Hepatocyte (in vitro differentiated cells): Measurements from ENCODE around the gene FAM184A. TPM values are rescaled to one million over a fixed set of nuclear protein-coding genes. Genes with fewer than 3 reads are reported as not detected.

Source experiments
- DNase-seq: peaks from one replicate; pipeline ENCODE4 v3.0.0-alpha.2; 2016; ENCODE audit warnings: low spot score
- H2AFZ ChIP-seq: fragments of 200-600 bp; sonication (generic); 2 replicates; pipeline ENCODE4 v1.6.0; 2016; ENCODE audit warnings: antibody characterized with exemption, mild to moderate bottlenecking
- H3K27ac ChIP-seq: fragments of 200-600 bp; sonication (generic); 2 replicates; pipeline ENCODE4 v1.5.1; 2016; ENCODE audit warnings: mild to moderate bottlenecking
- H3K27me3 ChIP-seq: fragments of 200-600 bp; sonication (generic); 2 replicates; pipeline ENCODE4 v1.6.1; 2016
- H3K36me3 ChIP-seq: fragments of 200-600 bp; sonication (generic); replicated peaks from 2 replicates; pipeline ENCODE4 v1.5.1; 2016; ENCODE audit warnings: low read depth; ENCODE audit not compliant: insufficient read depth
- H3K4me1 ChIP-seq: fragments of 200-600 bp; sonication (generic); 2 replicates; pipeline ENCODE4 v1.5.1; 2016; ENCODE audit warnings: mild to moderate bottlenecking, moderate library complexity; ENCODE audit not compliant: insufficient read depth
- H3K4me2 ChIP-seq: fragments of 200-600 bp; sonication (generic); 2 replicates; pipeline ENCODE4 v1.6.0; 2016
- H3K4me3 ChIP-seq: fragments of 200-600 bp; sonication (generic); 2 replicates; pipeline ENCODE4 v1.5.1; 2016; ENCODE audit warnings: mild to moderate bottlenecking
- H3K79me2 ChIP-seq: fragments of 200-600 bp; sonication (generic); 2 replicates; pipeline ENCODE4 v1.6.0; 2017; ENCODE audit warnings: mild to moderate bottlenecking
- H3K9me2 ChIP-seq: fragments of 200-600 bp; sonication (generic); replicated peaks from 2 replicates; pipeline ENCODE4 v1.6.0; 2017; ENCODE audit warnings: mild to moderate bottlenecking; ENCODE audit not compliant: insufficient read depth
- H3K9me3 ChIP-seq: fragments of 200-600 bp; sonication (generic); 2 replicates; pipeline ENCODE4 v1.5.1; 2016; ENCODE audit warnings: low read depth, mild to moderate bottlenecking
- H4K20me1 ChIP-seq: fragments of 200-600 bp; sonication (generic); 2 replicates; pipeline ENCODE4 v1.6.0; 2016; ENCODE audit warnings: mild to moderate bottlenecking; ENCODE audit not compliant: insufficient read depth, poor library complexity, severe bottlenecking
- CTCF ChIP-seq: fragments of 200-600 bp; sonication (generic); IDR thresholded peaks from 2 replicates; pipeline ENCODE4 v1.5.1; 2016; ENCODE audit warnings: antibody characterized with exemption, mild to moderate bottlenecking; ENCODE audit not compliant: poor library complexity
- EZH2 ChIP-seq: fragments of 200-600 bp; sonication (generic); IDR thresholded peaks from 2 replicates; pipeline ENCODE4 v1.6.1; 2016; ENCODE audit warnings: antibody characterized with exemption, mild to moderate bottlenecking, borderline replicate concordance
- EZH2phosphoT487 ChIP-seq: fragments of 200-600 bp; sonication (generic); IDR thresholded peaks from one replicate; pipeline ENCODE4 v1.6.1; 2018; ENCODE audit warnings: antibody characterized with exemption, mild to moderate bottlenecking, low read depth, moderate library complexity; ENCODE audit not compliant: unreplicated experiment, severe bottlenecking
- WGBS: methylation state at CpG from one replicate; pipeline ENCODE4 v1.1.6; 2016; ENCODE audit warnings: low lambda C conversion rate; ENCODE audit errors: missing lambda C conversion rate; 5-methylcytosine and 5-hydroxymethylcytosine counted together
- polyA plus RNA-seq: library from polyadenylated mRNA; unstranded; fragments of >200 nt; fragmentation: Nextera tagmentation; extraction: Ambion mirVana; gene quantifications from 2 replicates; pipeline ENCODE4 v1.2.1, GENCODE V29; 2016
- total RNA-seq: library from RNA; depleted of rRNA; stranded (reverse); fragments of >200 nt; gene quantifications from 2 replicates; pipeline ENCODE4 v1.2.3, GENCODE V29; 2014

FAM184A gene
- total and polyA plus RNA-seq, 2 experiments from 2014 or later = 5.6 to 14.1 TPM

GRCh38 chr6:119066517-119066916, 11.9 kb downstream of the FAM184A start:
- whole genome bisulfite sequencing = 79% methylated on average over 1 of the region's 1 CpG
- no peaks in the 10 kb centered on the region for H3K27me3 ChIP-seq
- H3K9me3 ChIP-seq = no peaks in the 10 kb centered on the region
- H2AFZ ChIP-seq = no peak overlapping the region
- H3K4me2 ChIP-seq = no peak overlapping the region
- H4K20me1 ChIP-seq = no peaks in the 10 kb centered on the region
- no peak overlapping the region for H3K4me3 ChIP-seq
- H3K9me2 ChIP-seq = no peaks in the 10 kb centered on the region
- no peaks in the 10 kb centered on the region for H3K36me3 ChIP-seq
- TF ChIP-seq EZH2 (no peak), CTCF (no peak), EZH2phosphoT487 (no peak)
- H3K79me2 ChIP-seq = peaks cover 7% of the 10 kb centered on the region
- H3K27ac ChIP-seq = no peak overlapping the region
- no peak for DNase-seq
- no peaks in the 10 kb centered on the region for H3K4me1 ChIP-seq

DNA sequence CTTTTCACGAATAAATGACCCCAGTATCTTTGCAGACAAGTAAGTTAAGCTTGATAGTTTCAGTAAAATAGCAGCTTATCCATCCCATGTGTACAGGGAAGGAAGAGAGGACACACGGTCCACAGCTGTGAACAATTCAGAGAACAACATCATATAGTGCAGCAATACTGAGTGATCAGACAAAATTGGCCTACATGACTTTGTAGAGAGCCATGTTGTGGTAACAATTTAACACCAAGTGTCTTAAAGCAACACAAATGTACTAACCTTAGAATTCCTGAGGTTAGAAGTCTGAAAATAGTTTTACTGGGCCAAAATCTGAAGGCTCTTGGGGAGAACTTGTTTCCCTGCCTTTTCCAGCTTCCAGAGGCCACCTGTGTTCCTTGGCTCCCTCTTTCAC, 12.5 kb downstream of the FAM184A start:
- WGBS = 66% methylated on average over 2 of the region's 2 CpGs
- peaks cover 7% of the 10 kb centered on the region for H3K79me2 ChIP-seq
- no peak overlapping the region for H2AFZ ChIP-seq
- no peaks in the 10 kb centered on the region for H3K27me3 ChIP-seq
- no peak overlapping the region for H3K4me2 ChIP-seq
- no peak overlapping the region for H3K4me3 ChIP-seq
- H3K27ac ChIP-seq = no peak overlapping the region
- no peak for DNase-seq
- H3K4me1 ChIP-seq = no peaks in the 10 kb centered on the region
- no peaks in the 10 kb centered on the region for H3K9me2 ChIP-seq
- H3K9me3 ChIP-seq = no peaks in the 10 kb centered on the region
- TF ChIP-seq CTCF = no peak
- TF ChIP-seq EZH2 = no peak
- no peak for TF ChIP-seq EZH2phosphoT487
- no peaks in the 10 kb centered on the region for H3K36me3 ChIP-seq
- H4K20me1 ChIP-seq = no peaks in the 10 kb centered on the region

GRCh38 chr6:119065382-119065781, 13.1 kb downstream of the FAM184A start:
- Histone ChIP-seq H3K27me3 (no peaks in the 10 kb centered on the region), H3K9me2 (no peaks in the 10 kb centered on the region), H3K4me3 (no peak overlapping the region), H4K20me1 (no peaks in the 10 kb centered on the region), H3K27ac (no peak overlapping the region), H2AFZ (no peak overlapping the region), H3K9me3 (no peaks in the 10 kb centered on the region), H3K36me3 (no peaks in the 10 kb centered on the region), H3K79me2 (peaks cover 7% of the 10 kb centered on the region), H3K4me2 (no peak overlapping the region), H3K4me1 (no peaks in the 10 kb centered on the region)
- no peak for TF ChIP-seq EZH2
- no peak for TF ChIP-seq EZH2phosphoT487
- TF ChIP-seq CTCF = no peak
- no peak for DNase-seq
- 56% methylated on average over 5 of the region's 5 CpGs for WGBS

DNA sequence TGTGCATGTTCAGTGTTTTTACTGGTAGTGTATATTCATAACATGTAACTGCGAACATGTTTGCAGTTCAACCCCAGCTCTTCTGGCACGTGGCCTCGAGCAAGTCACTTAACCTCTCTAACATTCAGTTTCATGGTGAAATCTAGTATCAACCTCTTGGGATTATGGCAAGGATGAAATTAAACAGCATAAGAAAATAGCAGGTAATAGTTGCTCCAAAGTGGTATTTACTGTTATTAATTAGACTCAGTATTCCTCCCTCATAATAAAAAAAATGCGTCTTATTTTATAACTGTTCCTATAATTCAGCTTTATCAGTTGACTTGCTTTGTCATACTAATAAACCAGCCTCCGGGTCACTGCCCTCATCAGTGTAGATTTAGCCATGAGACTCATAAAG, 15.0 kb downstream of the FAM184A start:
- DNase-seq = no peak
- H3K4me3 ChIP-seq = no peak overlapping the region

More for the DNA sequence above, 15.0 kb downstream of the FAM184A start:
- no peaks in the 10 kb centered on the region for H3K9me2 ChIP-seq
- no peak overlapping the region for H3K4me2 ChIP-seq
- no peaks in the 10 kb centered on the region for H3K36me3 ChIP-seq
- no peak overlapping the region for H2AFZ ChIP-seq
- no peak overlapping the region for H3K27ac ChIP-seq
- H4K20me1 ChIP-seq = no peaks in the 10 kb centered on the region
- no peaks in the 10 kb centered on the region for H3K79me2 ChIP-seq
- TF ChIP-seq EZH2phosphoT487 = no peak
- TF ChIP-seq EZH2 = no peak
- no peak for TF ChIP-seq CTCF
- H3K9me3 ChIP-seq = no peaks in the 10 kb centered on the region
- no peaks in the 10 kb centered on the region for H3K27me3 ChIP-seq
- WGBS = 83% methylated on average over 5 of the region's 5 CpGs
- H3K4me1 ChIP-seq = no peaks in the 10 kb centered on the region
